Stimulated activated CD4-positive, alpha-beta T cell treated with anti-CD3 and anti-CD28 coated beads, Interleukin-1b, Interleukin-23, amount 100 ng/mL, for 4 hours (primary cell): ENCODE measurements around the gene ICAM5.
"Not testable (repeated sequence)": the region's sequence is repeated elsewhere in the genome, so short reads cannot be mapped to it uniquely, and the experiment has no call there.

ENCODE experiments used
- DNase-seq, 2 donors: peaks; one replicate each; pipeline ENCODE4 v3.0.0-alpha.2; 2020; ENCODE audit warnings: low read depth in 2 of 2

The ICAM5 gene

GRCh38 chr19:10269333-10270179, 20.2 kb upstream of the ICAM5 start:
- peak; percentile 85 to 87 for DNase-seq

GRCh38 chr19:10270180-10270615, 19.6 kb upstream of the ICAM5 start:
- DNase-seq: peak; percentile 45 to 50

DNA sequence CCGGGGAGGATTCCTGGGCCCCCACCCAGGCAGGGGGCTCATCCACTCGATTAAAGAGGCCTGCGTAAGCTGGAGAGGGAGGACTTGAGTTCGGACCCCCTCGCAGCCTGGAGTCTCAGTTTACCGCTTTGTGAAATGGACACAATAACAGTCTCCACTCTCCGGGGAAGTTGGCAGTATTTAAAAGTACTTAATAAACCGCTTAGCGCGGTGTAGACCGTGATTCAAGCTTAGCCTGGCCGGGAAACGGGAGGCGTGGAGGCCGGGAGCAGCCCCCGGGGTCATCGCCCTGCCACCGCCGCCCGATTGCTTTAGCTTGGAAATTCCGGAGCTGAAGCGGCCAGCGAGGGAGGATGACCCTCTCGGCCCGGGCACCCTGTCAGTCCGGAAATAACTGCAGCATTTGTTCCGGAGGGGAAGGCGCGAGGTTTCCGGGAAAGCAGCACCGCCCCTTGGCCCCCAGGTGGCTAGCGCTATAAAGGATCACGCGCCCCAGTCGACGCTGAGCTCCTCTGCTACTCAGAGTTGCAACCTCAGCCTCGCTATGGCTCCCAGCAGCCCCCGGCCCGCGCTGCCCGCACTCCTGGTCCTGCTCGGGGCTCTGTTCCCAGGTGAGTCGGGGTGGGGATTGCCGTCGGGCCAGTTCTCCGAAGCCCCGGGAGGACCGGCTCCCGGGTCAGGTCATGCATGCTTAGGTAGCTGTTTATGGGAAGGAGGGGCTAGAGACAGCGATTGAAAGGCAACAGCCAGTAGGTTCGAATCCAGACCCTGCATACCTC, 18.9 kb upstream of the ICAM5 start, which contains the start of gene ICAM1:
Gene ICAM1 (plus strand): TSS at position 505 of the 779 bp plus-strand sequence. CDS start 40 bp downstream, at position 545.
- peak; percentile 56 to 64 for DNase-seq

GRCh38 chr19:10271543-10272086, 18.1 kb upstream of the ICAM5 start:
- peak in 1 of 2 donors; percentile 22 for DNase-seq

- no peak for DNase-seq
Measured at GRCh38 chr19:10274589-10274988, 15.2 kb upstream of the ICAM5 start.

DNA sequence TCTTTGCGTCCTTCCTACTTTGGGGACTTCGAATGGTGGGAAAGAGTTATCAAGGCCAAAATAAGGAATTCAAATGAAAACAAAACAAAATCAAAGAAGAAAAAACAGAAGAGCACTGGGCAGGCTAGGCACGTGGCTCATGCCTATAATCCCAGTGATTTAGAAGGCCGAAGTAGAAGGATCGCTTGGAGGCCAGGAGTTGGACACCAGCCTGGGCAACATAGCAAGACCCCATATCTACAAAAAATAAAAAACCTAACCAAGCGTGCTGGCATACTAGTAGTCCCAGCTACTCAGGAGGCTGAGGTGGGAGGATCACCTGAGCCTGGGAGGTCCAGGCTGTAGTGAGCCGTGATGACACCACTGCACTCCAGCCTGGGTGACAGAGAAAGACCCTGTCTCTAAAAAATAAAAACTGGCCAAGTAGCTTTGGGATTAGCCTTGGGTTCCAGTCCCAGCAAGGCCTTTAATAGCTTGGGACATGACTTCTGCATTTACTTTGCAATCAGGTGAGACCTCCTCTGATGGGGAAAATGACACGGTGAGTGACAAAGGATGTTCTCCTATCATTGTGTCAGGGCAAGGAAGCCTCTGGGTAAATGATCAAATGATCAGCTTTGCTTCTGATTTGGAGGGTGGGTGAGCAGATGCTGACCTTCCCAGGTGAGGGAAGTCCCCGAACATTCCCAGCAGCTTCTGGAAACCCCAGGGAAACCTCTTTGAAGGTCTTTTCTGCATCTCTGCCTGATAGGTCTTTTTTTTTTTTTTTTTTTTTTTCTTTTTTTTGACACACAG, 11.8 kb upstream of the ICAM5 start:
- no peak for DNase-seq

GRCh38 chr19:10278935-10279334, 10.8 kb upstream of the ICAM5 start:
- no peak for DNase-seq

DNA sequence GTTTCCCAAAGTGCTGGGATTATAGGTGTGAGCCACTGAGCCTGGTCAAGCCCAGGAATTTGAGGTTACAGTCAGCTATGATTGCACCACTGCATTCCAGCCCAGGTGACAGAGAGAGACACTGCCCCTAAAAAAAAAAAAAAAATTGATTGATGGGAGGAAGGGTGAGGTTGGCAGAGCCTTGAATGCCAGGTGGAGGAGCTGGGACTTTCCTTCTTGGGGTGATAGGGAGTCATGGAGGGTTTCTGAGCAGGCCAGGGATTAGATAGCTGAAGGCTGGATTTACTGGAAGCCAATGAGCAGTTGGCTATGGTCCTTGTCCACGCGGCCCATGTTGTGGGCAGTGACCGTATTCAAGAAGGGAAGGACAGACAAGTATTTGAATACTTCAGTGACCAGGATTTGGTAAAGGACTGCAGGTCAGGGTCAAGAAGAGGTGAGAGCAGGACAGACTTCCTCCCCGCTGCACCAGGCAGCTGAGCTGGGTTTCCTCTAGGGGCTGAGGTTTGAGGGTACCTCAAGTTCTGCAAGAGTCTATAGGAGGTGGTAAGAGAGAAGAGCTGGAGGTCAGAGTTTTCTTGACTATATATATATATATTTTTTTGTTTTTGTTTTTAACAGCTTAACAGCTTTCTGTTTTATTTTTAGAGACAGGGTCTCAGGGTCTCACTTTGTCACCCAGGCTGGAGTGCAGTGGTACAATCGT, 9.9 kb upstream of the ICAM5 start:
- no peak for DNase-seq

DNA sequence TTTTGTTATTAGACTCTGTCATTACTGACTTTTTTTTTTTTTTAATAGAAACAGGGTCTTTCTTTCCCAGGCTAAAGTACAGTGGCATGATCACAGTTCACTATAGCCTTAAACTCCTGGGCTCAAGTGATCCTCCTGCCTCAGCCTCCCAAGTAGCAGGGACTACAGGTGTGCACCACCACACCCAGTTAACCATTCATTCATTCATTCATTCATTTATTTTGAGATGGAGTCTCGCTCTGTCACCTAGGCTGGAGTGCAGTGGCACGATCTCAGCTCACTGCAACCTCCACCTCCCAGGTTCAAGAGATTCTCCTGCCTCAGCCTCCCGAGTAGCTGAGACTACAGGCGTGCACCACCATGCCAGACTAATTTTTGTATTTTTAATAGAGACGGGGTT, 7.7 kb upstream of the ICAM5 start:
- not testable (repeated sequence) for DNase-seq

DNA sequence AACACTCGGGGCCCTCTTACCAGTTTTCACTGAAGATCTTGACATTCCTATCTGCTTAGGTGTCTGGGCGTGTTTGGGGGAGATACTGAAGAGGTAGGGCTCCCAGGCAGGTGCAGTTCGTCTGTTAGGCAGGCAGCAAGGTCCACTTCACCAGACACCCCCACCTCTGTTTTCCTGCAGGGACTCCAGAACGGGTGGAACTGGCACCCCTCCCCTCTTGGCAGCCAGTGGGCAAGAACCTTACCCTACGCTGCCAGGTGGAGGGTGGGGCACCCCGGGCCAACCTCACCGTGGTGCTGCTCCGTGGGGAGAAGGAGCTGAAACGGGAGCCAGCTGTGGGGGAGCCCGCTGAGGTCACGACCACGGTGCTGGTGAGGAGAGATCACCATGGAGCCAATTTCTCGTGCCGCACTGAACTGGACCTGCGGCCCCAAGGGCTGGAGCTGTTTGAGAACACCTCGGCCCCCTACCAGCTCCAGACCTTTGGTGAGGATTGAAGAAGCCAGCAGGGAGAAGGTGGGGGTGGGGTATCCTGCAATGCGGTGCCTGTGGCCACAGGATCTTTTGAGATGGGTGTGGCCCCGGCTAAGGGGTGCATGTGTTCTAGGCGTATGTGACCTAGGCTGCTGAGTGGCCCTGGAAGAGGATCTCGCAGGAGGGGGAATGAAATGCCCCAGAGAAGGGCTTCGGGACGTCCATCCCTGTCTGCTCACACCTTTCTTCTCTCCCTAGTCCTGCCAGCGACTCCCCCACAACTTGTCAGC, 6.3 kb upstream of the ICAM5 start:
- no peak for DNase-seq

GRCh38 chr19:10284065-10284959, 5.4 kb upstream of the ICAM5 start:
- DNase-seq: no peak

DNA sequence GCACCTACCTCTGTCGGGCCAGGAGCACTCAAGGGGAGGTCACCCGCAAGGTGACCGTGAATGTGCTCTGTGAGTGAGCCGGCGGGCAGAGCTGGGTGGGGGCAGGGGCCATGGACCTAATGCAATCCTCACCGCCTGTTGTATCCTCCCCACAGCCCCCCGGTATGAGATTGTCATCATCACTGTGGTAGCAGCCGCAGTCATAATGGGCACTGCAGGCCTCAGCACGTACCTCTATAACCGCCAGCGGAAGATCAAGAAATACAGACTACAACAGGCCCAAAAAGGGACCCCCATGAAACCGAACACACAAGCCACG, 4.8 kb upstream of the ICAM5 start:
- DNase-seq: no peak

DNA sequence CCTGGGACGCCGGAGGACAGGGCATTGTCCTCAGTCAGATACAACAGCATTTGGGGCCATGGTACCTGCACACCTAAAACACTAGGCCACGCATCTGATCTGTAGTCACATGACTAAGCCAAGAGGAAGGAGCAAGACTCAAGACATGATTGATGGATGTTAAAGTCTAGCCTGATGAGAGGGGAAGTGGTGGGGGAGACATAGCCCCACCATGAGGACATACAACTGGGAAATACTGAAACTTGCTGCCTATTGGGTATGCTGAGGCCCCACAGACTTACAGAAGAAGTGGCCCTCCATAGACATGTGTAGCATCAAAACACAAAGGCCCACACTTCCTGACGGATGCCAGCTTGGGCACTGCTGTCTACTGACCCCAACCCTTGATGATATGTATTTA, 4.4 kb upstream of the ICAM5 start:
- no peak for DNase-seq

DNA sequence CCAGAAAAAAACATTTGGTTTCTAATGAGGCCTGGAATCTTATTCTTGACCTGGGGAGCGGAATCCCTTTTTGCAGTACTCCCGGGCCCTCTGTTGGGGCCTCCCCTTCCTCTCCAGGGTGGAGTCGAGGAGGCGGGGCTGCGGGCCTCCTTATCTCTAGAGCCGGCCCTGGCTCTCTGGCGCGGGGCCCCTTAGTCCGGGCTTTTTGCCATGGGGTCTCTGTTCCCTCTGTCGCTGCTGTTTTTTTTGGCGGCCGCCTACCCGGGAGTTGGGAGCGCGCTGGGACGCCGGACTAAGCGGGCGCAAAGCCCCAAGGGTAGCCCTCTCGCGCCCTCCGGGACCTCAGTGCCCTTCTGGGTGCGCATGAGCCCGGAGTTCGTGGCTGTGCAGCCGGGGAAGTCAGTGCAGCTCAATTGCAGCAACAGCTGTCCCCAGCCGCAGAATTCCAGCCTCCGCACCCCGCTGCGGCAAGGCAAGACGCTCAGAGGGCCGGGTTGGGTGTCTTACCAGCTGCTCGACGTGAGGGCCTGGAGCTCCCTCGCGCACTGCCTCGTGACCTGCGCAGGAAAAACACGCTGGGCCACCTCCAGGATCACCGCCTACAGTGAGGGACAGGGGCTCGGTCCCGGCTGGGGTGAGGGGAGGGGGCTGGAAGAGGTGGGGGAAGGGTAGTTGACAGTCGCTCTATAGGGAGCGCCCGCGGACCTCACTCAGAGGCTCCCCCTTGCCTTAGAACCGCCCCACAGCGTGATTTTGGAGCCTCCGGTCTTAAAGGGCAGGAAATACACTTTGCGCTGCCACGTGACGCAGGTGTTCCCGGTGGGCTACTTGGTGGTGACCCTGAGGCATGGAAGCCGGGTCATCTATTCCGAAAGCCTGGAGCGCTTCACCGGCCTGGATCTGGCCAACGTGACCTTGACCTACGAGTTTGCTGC, 2.7 kb upstream of the ICAM5 start, which contains the start of gene ICAM4:
Gene ICAM4 (plus strand): TSS at position 153 of the 935 bp plus-strand sequence. CDS start 58 bp downstream, at position 211.
- DNase-seq: peak in 1 of 2 donors; percentile 37

DNA sequence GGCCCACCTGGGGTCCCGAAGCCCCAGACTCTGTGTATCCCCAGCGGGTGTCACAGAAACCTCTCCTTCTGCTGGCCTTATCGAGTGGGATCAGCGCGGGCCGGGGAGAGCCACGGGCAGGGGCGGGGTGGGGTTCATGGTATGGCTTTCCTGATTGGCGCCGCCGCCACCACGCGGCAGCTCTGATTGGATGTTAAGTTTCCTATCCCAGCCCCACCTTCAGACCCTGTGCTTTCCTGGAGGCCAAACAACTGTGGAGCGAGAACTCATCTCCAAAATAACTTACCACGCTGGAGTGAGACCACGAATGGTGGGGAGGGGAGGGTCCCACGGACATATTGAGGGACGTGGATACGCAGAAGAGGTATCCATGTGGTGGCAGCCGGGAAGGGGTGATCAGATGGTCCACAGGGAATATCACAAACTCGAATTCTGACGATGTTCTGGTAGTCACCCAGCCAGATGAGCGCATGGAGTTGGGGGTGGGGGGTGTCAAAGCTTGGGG, 1.0 kb upstream of the ICAM5 start:
- DNase-seq: peak in 1 of 2 donors; percentile 43

GRCh38 chr19:10289167-10289835, 451 bp upstream of the ICAM5 start:
- DNase-seq: peak in 1 of 2 donors; percentile 63

DNA sequence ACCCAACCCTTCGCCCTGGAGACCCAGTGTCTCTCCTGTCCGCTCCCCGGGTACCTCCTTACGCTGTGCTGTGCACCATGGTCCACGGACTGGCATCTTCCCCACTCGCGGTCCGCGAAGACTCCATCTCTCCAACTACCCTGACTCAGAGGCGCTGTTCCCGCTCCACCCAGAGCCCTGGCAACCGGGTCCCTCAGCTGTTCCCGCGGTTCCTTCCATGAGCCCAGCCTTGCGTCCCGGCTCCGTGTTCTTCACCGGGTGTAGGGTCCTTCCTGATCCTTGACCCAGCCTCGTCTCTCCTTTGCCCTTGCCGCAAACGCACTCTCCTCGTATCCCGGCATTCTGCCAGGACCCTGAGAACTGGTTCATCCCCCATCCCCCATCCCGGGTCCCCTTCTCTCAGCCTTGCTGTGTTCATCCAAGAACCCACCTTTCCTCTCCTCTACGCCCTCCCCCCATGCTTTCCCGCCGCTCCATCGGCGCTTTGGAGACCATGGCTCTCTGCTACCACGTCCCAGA, 664 bp downstream of the ICAM5 start:
- DNase-seq: no peak
